ENCODE data around the gene CDC34.

Gene CDC34

DNA sequence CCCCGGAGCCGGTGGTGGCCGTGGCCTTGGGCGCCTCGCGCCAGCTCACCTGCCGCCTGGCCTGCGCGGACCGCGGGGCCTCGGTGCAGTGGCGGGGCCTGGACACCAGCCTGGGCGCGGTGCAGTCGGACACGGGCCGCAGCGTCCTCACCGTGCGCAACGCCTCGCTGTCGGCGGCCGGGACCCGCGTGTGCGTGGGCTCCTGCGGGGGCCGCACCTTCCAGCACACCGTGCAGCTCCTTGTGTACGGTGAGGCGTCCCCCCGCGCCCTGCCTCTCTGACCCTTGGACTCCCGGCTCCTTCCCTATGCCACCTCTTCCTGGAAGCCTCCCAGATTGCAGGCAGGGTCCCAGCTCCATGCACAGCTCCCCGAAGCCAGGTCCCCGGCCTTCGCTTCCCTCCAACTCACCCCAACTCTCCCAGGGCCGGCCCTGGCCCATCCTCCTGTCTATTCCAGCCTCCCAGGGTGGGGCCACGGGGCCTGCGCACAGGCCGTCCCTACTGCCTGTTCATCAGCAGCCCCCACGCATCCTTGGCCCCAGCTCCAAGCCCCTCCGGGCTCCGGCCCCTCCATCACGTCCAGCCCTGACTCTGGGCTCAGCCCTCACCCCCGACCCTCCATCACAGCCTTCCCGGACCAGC, 33.6 kb upstream of the CDC34 start:
- DNase-seq = no peak

DNA sequence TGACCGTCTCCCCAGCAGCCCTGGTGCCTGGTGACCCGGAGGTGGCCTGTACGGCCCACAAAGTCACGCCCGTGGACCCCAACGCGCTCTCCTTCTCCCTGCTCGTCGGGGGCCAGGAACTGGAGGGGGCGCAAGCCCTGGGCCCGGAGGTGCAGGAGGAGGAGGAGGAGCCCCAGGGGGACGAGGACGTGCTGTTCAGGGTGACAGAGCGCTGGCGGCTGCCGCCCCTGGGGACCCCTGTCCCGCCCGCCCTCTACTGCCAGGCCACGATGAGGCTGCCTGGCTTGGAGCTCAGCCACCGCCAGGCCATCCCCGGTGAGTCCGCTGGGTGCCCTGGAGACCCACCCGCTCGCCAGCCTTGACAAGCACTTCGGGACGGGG, 33.1 kb upstream of the CDC34 start:
- no peak for DNase-seq

- no peak for DNase-seq
These were observed 32.5 kb upstream of the CDC34 start for GRCh38 chr19:498977-499623.

DNA sequence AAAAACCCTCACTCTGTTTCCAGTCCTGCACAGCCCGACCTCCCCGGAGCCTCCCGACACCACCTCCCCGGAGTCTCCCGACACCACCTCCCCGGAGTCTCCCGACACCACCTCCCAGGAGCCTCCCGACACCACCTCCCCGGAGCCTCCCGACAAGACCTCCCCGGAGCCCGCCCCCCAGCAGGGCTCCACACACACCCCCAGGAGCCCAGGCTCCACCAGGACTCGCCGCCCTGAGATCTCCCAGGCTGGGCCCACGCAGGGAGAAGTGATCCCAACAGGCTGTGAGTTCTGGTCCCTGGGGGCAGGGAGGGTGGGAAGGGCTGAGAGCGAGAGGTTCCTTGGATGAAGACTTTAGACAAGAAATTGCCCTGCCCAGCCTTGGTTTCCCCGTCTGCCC, 29.9 kb upstream of the CDC34 start:
- DNase-seq = no peak

GRCh38 chr19:504616-505015, 26.9 kb upstream of the CDC34 start:
- no peak for DNase-seq

DNA sequence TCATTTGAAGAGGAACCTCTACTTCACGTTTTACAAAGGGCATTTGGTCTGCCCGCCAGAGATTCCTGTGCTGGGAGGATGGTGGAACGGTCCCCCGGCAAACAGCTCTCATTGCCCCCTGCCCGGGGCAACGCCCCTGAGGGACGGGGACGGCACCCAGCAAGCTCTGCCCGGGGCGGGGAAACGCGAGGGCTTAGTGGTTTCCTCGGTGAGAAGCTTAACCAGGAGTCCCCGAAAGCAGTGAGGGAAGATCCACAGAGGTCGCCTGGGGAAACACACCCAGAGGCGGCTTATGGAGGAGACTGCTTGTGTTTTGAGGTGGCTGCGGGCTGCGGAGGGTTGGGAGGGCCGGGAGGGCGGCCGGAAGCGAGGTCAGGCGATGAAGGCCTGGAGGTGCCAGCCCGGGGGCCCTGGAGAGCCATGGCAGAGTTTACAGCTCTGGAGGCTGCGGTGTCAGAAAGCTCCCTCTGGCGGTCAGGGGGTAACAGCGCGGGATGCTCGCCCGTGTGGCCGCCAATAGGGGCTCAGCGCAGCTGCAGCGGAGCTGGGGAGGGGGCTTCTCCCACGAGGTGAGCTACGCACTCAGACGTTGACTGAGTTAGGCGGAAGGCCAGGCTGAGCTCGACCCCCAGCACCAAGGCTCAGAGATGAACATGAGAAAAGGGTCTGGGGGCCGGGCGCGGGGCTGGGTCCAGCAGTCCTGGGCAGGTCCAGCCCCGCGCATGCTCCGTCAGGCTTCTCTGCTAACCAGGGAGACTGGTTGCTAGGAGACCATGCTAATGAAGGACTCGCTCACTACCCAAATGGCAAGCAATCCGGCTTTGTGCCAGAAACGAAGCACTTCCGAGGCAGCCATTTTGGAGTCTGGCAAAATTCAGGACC, 24.9 kb upstream of the CDC34 start:
- DNase-seq = peak; percentile 88

DNA sequence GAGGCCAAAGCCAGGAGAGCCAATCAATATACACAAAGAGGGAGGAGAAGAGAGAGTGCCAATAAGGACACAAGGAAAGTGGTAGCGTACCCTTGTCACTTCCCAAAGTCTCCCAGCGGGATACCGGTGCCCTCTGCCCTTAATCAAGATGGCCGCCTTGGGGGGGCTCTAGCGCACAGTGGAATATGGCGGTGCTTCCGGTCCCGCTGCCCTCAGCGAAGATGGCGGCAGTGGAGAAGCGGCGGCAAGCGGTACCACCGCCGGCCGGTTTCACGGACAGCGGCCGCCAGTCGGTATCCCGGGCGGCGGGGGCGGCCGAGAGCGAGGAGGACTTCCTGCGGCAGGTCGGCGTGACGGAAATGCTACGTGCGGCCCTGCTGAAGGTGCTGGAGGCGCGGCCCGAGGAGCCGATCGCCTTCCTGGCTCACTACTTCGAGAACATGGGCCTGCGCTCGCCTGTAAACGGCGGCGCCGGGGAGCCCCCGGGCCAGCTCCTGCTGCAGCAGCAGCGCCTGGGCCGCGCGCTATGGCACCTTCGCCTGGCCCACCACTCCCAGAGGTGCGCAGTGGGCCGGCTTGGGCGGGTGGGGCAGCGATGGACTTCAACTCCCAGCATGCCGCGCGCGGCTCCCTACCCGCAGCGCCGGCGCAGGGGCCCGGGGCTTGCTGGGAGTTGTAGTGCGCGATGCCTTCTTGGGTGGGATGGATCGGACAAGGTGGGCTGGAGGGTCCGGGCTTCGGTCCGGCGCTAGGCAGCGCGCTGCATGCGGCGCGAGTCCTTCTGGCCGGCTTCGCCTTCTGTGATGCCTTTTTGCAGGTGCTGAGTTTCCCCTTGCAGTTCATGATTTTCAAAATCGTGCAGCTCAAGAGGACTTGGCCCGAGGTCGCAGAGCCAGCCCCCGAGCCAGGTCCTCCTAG, 24.0 kb upstream of the CDC34 start, which contains the start of gene TPGS1:
Gene TPGS1 (plus strand): TSS at position 212 of the 918 bp plus-strand sequence. CDS start 10 bp downstream, at position 222.
- DNase-seq = peak; percentile 81

GRCh38 chr19:508204-509150, 23.1 kb upstream of the CDC34 start:
- no peak for DNase-seq

GRCh38 chr19:510606-511100, 20.9 kb upstream of the CDC34 start:
- peak; percentile 91 for DNase-seq

- DNase-seq = peak; percentile 58
These were observed 20.3 kb upstream of the CDC34 start for GRCh38 chr19:511101-511851.

- DNase-seq = no peak
These were observed 18.8 kb upstream of the CDC34 start for GRCh38 chr19:512547-513365.

GRCh38 chr19:513368-514165, 18.0 kb upstream of the CDC34 start:
- DNase-seq = no peak

DNA sequence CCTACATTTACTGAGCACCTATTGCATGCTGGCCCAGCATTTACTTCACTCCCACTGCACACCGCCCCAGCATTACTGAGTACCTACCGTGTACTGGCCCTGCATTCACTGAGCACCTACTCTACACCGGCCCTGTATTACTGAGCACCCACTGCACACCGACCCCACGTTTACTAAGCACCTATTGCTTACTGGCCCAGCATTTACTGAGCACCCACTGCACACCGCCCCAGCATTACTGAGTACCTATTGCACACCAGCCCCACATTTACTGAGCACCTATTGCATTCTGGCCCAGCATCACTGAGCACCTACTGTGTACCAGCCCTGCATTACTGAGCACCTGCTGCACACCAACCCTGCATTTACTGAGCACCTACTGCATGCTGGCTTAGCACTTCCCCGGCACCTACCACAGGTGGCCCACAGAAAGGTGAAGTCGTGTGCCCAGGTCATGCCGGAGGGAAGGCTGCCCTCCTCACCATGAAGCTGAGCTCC, 17.3 kb upstream of the CDC34 start:
- DNase-seq = no peak

DNA sequence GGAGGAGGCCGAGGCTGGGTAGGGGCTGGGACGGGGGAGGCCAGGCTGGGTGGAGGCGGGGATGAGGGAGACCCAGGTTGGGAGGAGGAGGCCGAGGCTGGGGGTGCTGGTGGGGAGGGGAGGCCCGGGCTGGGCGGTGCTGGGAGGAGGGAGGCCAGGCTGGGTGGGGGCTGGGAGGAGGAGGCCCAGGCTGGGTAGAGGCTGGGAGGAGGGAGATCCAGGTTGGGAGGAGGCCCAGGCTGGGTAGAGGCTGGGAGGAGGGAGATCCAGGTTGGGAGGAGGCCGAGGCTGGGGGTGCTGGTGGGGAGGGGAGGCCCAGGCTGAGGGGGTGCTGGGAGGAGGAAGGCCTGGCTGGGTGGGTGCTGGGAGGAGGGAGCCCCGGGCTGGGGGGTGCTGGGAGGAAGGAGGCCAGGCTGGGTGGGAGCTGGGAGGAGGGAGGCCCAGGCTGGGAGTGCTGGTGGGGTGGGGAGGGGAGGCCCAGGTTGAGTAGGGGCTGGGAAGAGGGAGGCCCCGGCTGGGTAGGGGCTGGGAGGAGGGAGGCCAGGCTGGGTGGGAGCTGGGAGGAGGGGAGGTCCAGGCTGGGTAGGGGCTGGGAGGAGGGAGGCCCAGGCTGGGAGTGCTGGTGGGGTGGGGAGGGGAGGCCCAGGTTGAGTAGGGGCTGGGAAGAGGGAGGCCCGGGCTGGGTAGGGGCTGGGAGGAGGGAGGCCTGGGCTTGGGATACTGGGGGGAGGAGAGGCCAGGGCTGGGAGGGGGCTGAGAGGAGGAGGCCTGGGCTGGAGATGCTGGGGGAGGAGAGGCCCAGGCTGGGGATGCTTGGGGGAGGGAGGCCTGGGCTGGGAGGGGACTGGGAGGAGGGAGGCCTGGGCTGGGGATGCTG, 13.6 kb upstream of the CDC34 start:
- DNase-seq = no peak

GRCh38 chr19:518598-519231, 12.8 kb upstream of the CDC34 start:
- DNase-seq = peak; percentile 63

DNA sequence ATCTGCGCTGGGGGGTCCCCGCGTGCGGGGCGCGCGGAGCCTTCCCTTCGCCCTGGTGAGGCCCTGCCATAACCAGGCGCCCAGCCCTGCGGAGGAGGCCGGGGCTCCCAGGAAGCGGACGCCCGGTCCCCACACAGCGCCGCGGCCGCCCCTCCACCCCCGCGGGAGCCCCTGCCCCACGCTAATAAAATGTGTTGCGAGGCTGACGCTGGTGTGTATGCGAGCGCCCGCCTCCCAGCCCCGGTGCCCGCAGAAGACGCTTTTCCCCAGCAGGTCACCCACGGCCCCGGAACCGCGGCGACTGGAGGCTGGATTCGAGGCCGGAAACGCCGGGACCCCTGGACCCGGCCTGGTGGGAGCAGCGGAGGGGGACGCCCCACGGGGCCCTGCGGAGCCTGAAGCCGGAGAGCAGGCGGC, 12.1 kb upstream of the CDC34 start:
- no peak for DNase-seq

DNA sequence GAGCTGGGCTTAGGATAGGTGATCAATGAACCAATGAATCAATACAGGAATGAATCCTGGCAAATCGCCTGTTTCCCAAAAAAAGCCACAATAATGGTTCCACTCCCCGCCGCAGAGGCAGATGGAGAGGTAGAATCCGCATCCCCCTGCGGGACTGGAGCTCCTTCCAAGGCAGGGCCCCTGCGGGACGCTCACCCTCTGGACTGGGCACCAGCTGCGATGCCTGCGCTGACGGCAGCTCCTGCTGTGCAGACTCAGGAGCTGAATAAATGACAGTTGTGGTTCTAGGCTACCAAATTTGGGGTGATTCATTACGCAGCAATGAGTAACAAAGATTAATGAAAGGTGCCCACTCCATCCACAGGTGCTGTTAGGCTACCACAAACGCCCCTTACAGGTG, 8.8 kb upstream of the CDC34 start:
- no peak for DNase-seq
